ENCODE data around the gene ELMOD3. TPM values are rescaled to one million over a fixed set of nuclear protein-coding genes. Genes with fewer than 3 reads are reported as not detected.

ELMOD3 gene
- polyA plus RNA-seq, 1 donor (not counting 4 experiments of a cell fraction or from before 2014, with no cell fraction given): 20.1 TPM

DNA sequence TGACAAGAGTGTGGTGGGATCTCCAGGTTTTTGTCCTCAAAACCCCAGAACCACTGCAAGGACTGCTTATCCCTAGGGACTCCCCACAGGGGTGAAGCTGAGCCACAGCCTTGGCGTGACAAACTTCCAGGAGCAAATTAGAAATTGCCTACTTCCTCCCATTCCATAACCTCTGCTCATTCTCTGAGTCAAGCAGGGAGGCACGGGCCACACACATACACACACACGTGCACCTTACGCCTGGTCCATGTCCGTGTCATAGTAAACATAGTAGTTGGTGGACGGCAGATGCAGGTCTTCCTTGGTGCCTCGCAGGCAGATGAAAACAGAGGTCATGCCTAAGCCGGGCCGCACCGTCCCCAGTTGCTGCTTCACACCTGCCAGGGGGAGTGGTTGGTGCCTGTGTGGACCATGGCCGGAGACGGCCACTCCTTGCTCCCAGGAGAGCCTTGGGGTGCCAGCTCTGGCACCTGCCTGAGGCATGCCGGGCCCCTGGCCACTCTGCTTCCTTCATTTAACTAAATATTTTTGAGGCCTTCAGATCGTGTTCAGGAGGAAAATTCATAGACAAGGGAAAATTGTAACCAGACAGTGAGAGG, 10.1 kb upstream of the ELMOD3 start:
- H3K4me1 ChIP-seq (ENCODE audit: control insufficient read depth, extremely low read depth, insufficient read depth, low read length): no peaks in the 10 kb centered on the region
- no peaks in the 10 kb centered on the region for H3K9me1 ChIP-seq (ENCODE audit: control insufficient read depth, extremely low read depth, insufficient read depth, low read length)
- no peak for DNase-seq (ENCODE audit: low read depth, low spot score)
- H3K9me3 ChIP-seq (ENCODE audit: control insufficient read depth, low read depth, low read length): no peaks in the 10 kb centered on the region
- H3K27me3 ChIP-seq (ENCODE audit: control insufficient read depth, extremely low read depth, insufficient read depth, low read length): no peaks in the 10 kb centered on the region
- dilution Hi-C loops (cut with MboI; ENCODE audit: extremely low pct_ligation_motif_present, low sequenced_read_pairs): no loop called here
- H3K4me2 ChIP-seq (ENCODE audit: control insufficient read depth, extremely low read depth, insufficient read depth, low read depth, low read length): no peak overlapping the region
- H2AFZ ChIP-seq (ENCODE audit: control insufficient read depth, low read length): no peak overlapping the region
- H3K79me2 ChIP-seq (ENCODE audit: control insufficient read depth, insufficient read depth, low read length): no peaks in the 10 kb centered on the region
- TF ChIP-seq, protein P1, sequence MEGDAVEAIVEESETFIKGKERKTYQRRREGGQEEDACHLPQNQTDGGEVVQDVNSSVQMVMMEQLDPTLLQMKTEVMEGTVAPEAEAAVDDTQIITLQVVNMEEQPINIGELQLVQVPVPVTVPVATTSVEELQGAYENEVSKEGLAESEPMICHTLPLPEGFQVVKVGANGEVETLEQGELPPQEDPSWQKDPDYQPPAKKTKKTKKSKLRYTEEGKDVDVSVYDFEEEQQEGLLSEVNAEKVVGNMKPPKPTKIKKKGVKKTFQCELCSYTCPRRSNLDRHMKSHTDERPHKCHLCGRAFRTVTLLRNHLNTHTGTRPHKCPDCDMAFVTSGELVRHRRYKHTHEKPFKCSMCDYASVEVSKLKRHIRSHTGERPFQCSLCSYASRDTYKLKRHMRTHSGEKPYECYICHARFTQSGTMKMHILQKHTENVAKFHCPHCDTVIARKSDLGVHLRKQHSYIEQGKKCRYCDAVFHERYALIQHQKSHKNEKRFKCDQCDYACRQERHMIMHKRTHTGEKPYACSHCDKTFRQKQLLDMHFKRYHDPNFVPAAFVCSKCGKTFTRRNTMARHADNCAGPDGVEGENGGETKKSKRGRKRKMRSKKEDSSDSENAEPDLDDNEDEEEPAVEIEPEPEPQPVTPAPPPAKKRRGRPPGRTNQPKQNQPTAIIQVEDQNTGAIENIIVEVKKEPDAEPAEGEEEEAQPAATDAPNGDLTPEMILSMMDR (optimal IDR thresholded peaks at IDR 0.05 in 1 of 3, IDR thresholded peaks at IDR 0.05 in 1 of 3, conservative IDR thresholded peaks at IDR 0.05 in 1 of 3; ENCODE audit: extremely low read depth in 1 of 3, insufficient read depth in 2 of 3, low read length in 3 of 3): no peak
- no peak for TF ChIP-seq EZH2 (IDR thresholded peaks at IDR 0.05; ENCODE audit: low read length)
- H4K20me1 ChIP-seq (ENCODE audit: control insufficient read depth, extremely low read depth, insufficient read depth, low read length): no peaks in the 10 kb centered on the region
- H3K4me3 ChIP-seq (ENCODE audit: control insufficient read depth in 2 of 3, extremely low read depth in 1 of 3, insufficient read depth in 2 of 3, low read depth in 1 of 3, low read length in 3 of 3): no peak overlapping the region
- H3K27ac ChIP-seq (ENCODE audit: control insufficient read depth, insufficient read depth, low read length): no peak overlapping the region
- FAIRE-seq: no peak
- H3K9ac ChIP-seq (ENCODE audit: control insufficient read depth, extremely low read depth, insufficient read depth, low read length): no peak overlapping the region
- peaks cover 29 to 37% of the 10 kb centered on the region in 2 experiments for H3K36me3 ChIP-seq (ENCODE audit: control insufficient read depth in 2 of 2, extremely low read depth in 1 of 2, insufficient read depth in 2 of 2, low read length in 2 of 2)

DNA sequence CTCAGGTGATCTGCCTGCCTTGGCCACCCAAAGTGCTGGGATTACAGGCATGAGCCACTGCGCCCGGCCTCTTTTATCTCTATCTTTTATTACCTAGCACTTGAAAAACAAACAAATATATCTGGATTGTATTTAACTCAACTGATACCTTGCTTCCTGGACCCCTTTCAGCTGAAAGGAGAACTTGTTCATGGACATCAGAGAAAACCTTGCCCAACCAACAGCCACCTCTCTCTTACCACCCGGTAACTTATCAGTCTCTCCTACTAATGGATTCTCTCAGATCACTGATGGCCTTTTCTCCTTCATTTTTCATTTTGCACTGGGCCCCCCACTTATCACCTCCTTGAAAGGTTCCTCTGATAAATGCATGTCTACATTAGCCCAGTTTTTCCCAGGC, 7.0 kb upstream of the ELMOD3 start:
- Histone ChIP-seq H2AFZ (ENCODE audit: control insufficient read depth, low read length) (no peak overlapping the region), H3K9ac (ENCODE audit: control insufficient read depth, extremely low read depth, insufficient read depth, low read length) (no peak overlapping the region), H3K9me1 (ENCODE audit: control insufficient read depth, extremely low read depth, insufficient read depth, low read length) (no peaks in the 10 kb centered on the region), H3K4me1 (ENCODE audit: control insufficient read depth, extremely low read depth, insufficient read depth, low read length) (peaks cover 2% of the 10 kb centered on the region), H3K36me3 (ENCODE audit: control insufficient read depth in 2 of 2, extremely low read depth in 1 of 2, insufficient read depth in 2 of 2, low read length in 2 of 2) (peaks cover 47 to 60% of the 10 kb centered on the region in 2 experiments), H3K27ac (ENCODE audit: control insufficient read depth, insufficient read depth, low read length) (no peak overlapping the region), H3K4me2 (ENCODE audit: control insufficient read depth, extremely low read depth, insufficient read depth, low read depth, low read length) (no peak overlapping the region), H4K20me1 (ENCODE audit: control insufficient read depth, extremely low read depth, insufficient read depth, low read length) (no peaks in the 10 kb centered on the region), H3K27me3 (ENCODE audit: control insufficient read depth, extremely low read depth, insufficient read depth, low read length) (no peaks in the 10 kb centered on the region), H3K9me3 (ENCODE audit: control insufficient read depth, low read depth, low read length) (no peaks in the 10 kb centered on the region), H3K4me3 (ENCODE audit: control insufficient read depth in 2 of 3, extremely low read depth in 1 of 3, insufficient read depth in 2 of 3, low read depth in 1 of 3, low read length in 3 of 3) (no peak overlapping the region), H3K79me2 (ENCODE audit: control insufficient read depth, insufficient read depth, low read length) (peaks cover 14% of the 10 kb centered on the region)
- TF ChIP-seq, protein P1 (optimal IDR thresholded peaks at IDR 0.05 in 1 of 3, IDR thresholded peaks at IDR 0.05 in 1 of 3, conservative IDR thresholded peaks at IDR 0.05 in 1 of 3; ENCODE audit: extremely low read depth in 1 of 3, insufficient read depth in 2 of 3, low read length in 3 of 3): no peak
- TF ChIP-seq EZH2 (IDR thresholded peaks at IDR 0.05; ENCODE audit: low read length): no peak
- dilution Hi-C loops (cut with MboI; ENCODE audit: extremely low pct_ligation_motif_present, low sequenced_read_pairs): no loop called here
- FAIRE-seq (no peak), DNase-seq (ENCODE audit: low read depth, low spot score) (no peak)

All from keratinocyte (primary cell).